Tibial nerve (tissue), 4 donors: Measurements from ENCODE around the gene FLVCR2.

Experiments
- CTCF ChIP-seq, 5 experiments: fragments of 200-600 bp in 3 of 5; fragments of 450-650 bp in 2 of 5; sonication (generic) in 3 of 5; IDR thresholded peaks; one replicate each; pipeline ENCODE4 v1.5.1; 2016 to 2019; ENCODE audit warnings: antibody characterized with exemption in 5 of 5, mild to moderate bottlenecking in 3 of 5, moderate library complexity in 2 of 5
- EP300 ChIP-seq, 2 donors: sonication (generic); formaldehyde crosslinking; IDR thresholded peaks; one replicate each; pipeline ENCODE4 v1.6.1; 2017; ENCODE audit warnings: antibody characterized with exemption in 2 of 2, mild to moderate bottlenecking in 1 of 2
- POLR2A ChIP-seq, 2 donors: fragments of 450-650 bp; IDR thresholded peaks; one replicate each; pipeline ENCODE4 v1.6.1; 2017; ENCODE audit warnings: antibody characterized with exemption in 2 of 2, mild to moderate bottlenecking in 2 of 2, moderate library complexity in 2 of 2

- no peak for TF ChIP-seq CTCF (IDR thresholded peaks at IDR 0.05)
- TF ChIP-seq POLR2A (IDR thresholded peaks at IDR 0.05): no peak
- TF ChIP-seq EP300 (IDR thresholded peaks at IDR 0.05): no peak
These were observed 46.6 kb downstream of the FLVCR2 start for GRCh38 chr14:75625034-75625433.
